HepG2 (cell line): ENCODE measurements around the gene GPHN. TPM values are rescaled to one million over a fixed set of nuclear protein-coding genes. Genes with fewer than 3 reads are reported as not detected.
"Not testable (repeated sequence)": the region's sequence is repeated elsewhere in the genome, so short reads cannot be mapped to it uniquely, and the experiment has no call there.

ENCODE experiments used
- ATAC-seq: fragments of 200-7000 bp; cut with Tn5 transposase; 3 replicates; pipeline ENCODE4 v1.9.1; 2020; ENCODE audit warnings: mild to moderate bottlenecking, moderate library complexity
- BruUV-seq: library from RNA; stranded (reverse); fragments of 400-500 nt; replicated peaks from 2 replicates; lab custom pipeline; 2021; lab: Mats Ljungman, UMichigan
- CTCF ChIA-PET: fragments of 300-600 bp; formaldehyde crosslinking; extraction: SDS; loops from one replicate; lab custom pipeline; 2021; ENCODE audit warnings: low total read pairs, inconsistent platforms, low intra/inter-chr PET ratio; lab: Yijun Ruan, JAX
- POLR2A ChIA-PET: fragments of 350-600 bp; sonication (Branson Sonifier 250); formaldehyde crosslinking; loops from one replicate; lab custom pipeline; 2020; ENCODE audit warnings: antibody characterized with exemption, inconsistent platforms; lab: Yijun Ruan, JAX
- DNase-seq: peaks from one replicate; pipeline ENCODE4 v3.0.0-alpha.2; 2015; ENCODE audit warnings: low spot score
- FAIRE-seq: peaks from 3 replicates; lab custom pipeline; 2011; peaks lifted over from hg19 to GRCh38; lab: Jason Lieb, UNC
- H2AFZ ChIP-seq: one replicate; pipeline ENCODE4 v1.6.1; 2011; ENCODE audit warnings: low read length, inconsistent platforms
- H3K27ac ChIP-seq: fragments of 300-600 bp; 3 replicates; pipeline ENCODE4 v1.8.0; 2011; ENCODE audit warnings: mixed run types, mild to moderate bottlenecking, mixed read lengths, low read length, inconsistent platforms; ENCODE audit not compliant: insufficient read depth; ENCODE audit errors: extremely low read length
- H3K27me3 ChIP-seq, 2 experiments: fragments of 200-600 bp in 1 of 2; 2 replicates in 1 of 2; 3 replicates in 1 of 2; pipeline versions ENCODE4 v1.6.0 to v1.8.0; 2011; ENCODE audit warnings: low read length in 2 of 2, mild to moderate bottlenecking in 2 of 2, moderate library complexity in 2 of 2, inconsistent platforms in 1 of 2; ENCODE audit not compliant: insufficient read depth in 2 of 2, control insufficient read depth in 1 of 2
- H3K36me3 ChIP-seq, 2 experiments: fragments of 200-600 bp in 1 of 2; replicated peaks in 1 of 2; 2 replicates in 1 of 2; 3 replicates in 1 of 2; pipeline versions ENCODE4 v1.5.1 to v1.8.0; 2011; ENCODE audit warnings: low read length in 2 of 2, inconsistent platforms in 1 of 2; ENCODE audit not compliant: insufficient read depth in 2 of 2, control insufficient read depth in 1 of 2
- H3K4me1 ChIP-seq: 2 replicates; pipeline ENCODE4 v1.5.1; 2012; ENCODE audit warnings: low read length, inconsistent platforms; ENCODE audit not compliant: insufficient read depth
- H3K4me2 ChIP-seq: 2 replicates; pipeline ENCODE4 v1.6.0; 2011; ENCODE audit warnings: low read depth, low read length, inconsistent platforms
- H3K4me3 ChIP-seq, 3 experiments: fragments of 200-600 bp in 1 of 3; sonication (generic), shearing (Covaris generic) in 1 of 3; replicated peaks in 1 of 3; 2 replicates each; pipeline ENCODE4 v1.5.1; 2011 to 2016; ENCODE audit warnings: low read length in 3 of 3, inconsistent platforms in 2 of 3, low read depth in 2 of 3, mild to moderate bottlenecking in 2 of 3, control low read depth in 1 of 3, mixed read lengths in 1 of 3; ENCODE audit not compliant: insufficient read depth in 1 of 3
- H3K79me2 ChIP-seq: one replicate; pipeline ENCODE4 v1.6.1; 2011; ENCODE audit warnings: low read length, inconsistent platforms; ENCODE audit not compliant: insufficient read depth
- H3K9ac ChIP-seq: 2 replicates; pipeline ENCODE4 v1.6.0; 2011; ENCODE audit warnings: mild to moderate bottlenecking, low read depth, low read length, inconsistent platforms; ENCODE audit not compliant: insufficient read depth
- H3K9me3 ChIP-seq: 2 replicates; pipeline ENCODE4 v1.5.1; 2012; ENCODE audit warnings: mild to moderate bottlenecking, low read length
- H4K20me1 ChIP-seq: 2 replicates; pipeline ENCODE4 v1.6.0; 2011; ENCODE audit warnings: inconsistent platforms, mild to moderate bottlenecking, low read length, moderate library complexity; ENCODE audit not compliant: insufficient read depth
- ERF ChIP-seq: IDR thresholded peaks from 2 replicates; pipeline ENCODE4 v1.6.1; 2018; ENCODE audit warnings: missing biosample characterization, missing genetic modification reagents
- EZH2 ChIP-seq: conservative IDR thresholded peaks from 2 replicates; pipeline ENCODE4 v1.6.1; 2012; ENCODE audit warnings: mild to moderate bottlenecking, low read depth, low read length, moderate library complexity
- JUN ChIP-seq: sonication (generic); formaldehyde crosslinking; IDR thresholded peaks from 2 replicates; pipeline ENCODE4 v1.4.0; 2020; ENCODE audit warnings: mild to moderate bottlenecking, missing genetic modification reagents
- RAD51 ChIP-seq: fragments of 450-650 bp; IDR thresholded peaks from 2 replicates; pipeline ENCODE4 v1.6.1; 2016; ENCODE audit warnings: borderline replicate concordance
- ZNF577 ChIP-seq: sonication (generic); formaldehyde crosslinking; IDR thresholded peaks from 2 replicates; pipeline ENCODE4 v1.4.0; 2020; ENCODE audit warnings: mild to moderate bottlenecking, low read depth, missing genetic modification reagents, borderline replicate concordance
- WGBS: methylation state at CpG from one replicate; pipeline ENCODE4 v1.1.6; 2017; ENCODE audit warnings: low lambda C conversion rate; 5-methylcytosine and 5-hydroxymethylcytosine counted together
- in situ Hi-C: cut with HindIII; loops from 2 replicates; pipeline ENCODE4 v1.10.0; 2017; ENCODE audit warnings: low pct_unique_long_range_greater_than_20kb; ENCODE audit not compliant: extremely low pct_ligation_motif_present
- intact Hi-C: fragments of 100-400 bp; cut with micrococcal nuclease; formaldehyde crosslinking; loops from one replicate; pipeline ENCODE4 v1.10.0; 2022; ENCODE audit not compliant: unreplicated experiment
- polyA plus RNA-seq, 8 experiments: library from polyadenylated mRNA; depleted of rRNA in 3 of 8; stranded (reverse) in 7 of 8; unstranded in 1 of 8; fragments of >200 nt; fragmentation: Illumina TruSeq in 4 of 8; extraction: Trizol in 4 of 8; gene quantifications; 2 replicates each; pipeline versions ENCODE4 v1.2.1 to v1.2.3, GENCODE V29; 2011 to 2016; ENCODE audit warnings: low read depth in 4 of 8, missing spikeins in 1 of 8, mixed read lengths in 1 of 8; ENCODE audit not compliant: insufficient read depth in 1 of 8
- total RNA-seq, 5 experiments: library from RNA; depleted of rRNA; stranded (reverse); fragments of >200 nt; fragmentation: Illumina TruSeq; extraction: Trizol; gene quantifications; 2 replicates each; pipeline ENCODE4 v1.2.3, GENCODE V29; 2016; ENCODE audit warnings: low read depth in 1 of 5
- TF ChIP-seq, protein P1 (sequence below): sonication (generic); formaldehyde crosslinking; IDR thresholded peaks from 2 replicates; pipeline ENCODE4 v1.8.0; 2022; ENCODE audit warnings: missing genetic modification reagents, mild to moderate bottlenecking, inconsistent platforms, borderline replicate concordance
- TF ChIP-seq, protein P2 (sequence below): sonication (generic); formaldehyde crosslinking; IDR thresholded peaks from 2 replicates; pipeline ENCODE4 v1.4.0; 2020; ENCODE audit warnings: missing genetic modification reagents, mild to moderate bottlenecking, borderline replicate concordance

The GPHN gene
- total and polyA plus RNA-seq, 2 of the 13 experiments (the other 11 are each of a cell fraction or from before 2014, with no cell fraction given): 12.7 to 19.2 TPM

DNA sequence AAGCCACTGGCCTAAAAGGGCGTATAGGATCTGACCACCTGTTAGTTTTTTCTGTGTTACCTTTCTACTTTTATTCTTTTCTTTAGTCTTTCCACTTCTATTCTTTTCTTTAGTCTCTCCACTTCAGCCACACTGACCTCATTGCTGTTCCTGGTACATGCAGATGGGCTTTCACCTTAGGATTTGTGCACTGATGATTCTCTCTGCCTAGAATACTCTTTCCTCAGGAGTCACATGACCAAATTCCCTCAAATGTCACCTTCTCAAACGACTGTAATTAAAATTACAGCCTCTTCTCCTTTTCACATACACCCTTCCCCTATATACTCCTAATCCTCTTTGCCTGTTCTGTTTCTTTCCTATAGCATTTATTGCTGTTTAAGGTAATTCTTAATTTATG is 36.0 kb downstream of the GPHN start:
- no peak for FAIRE-seq
- CTCF ChIA-PET: no interaction called here
- WGBS: 82% methylated on average over 2 of the region's 2 CpGs

DNA sequence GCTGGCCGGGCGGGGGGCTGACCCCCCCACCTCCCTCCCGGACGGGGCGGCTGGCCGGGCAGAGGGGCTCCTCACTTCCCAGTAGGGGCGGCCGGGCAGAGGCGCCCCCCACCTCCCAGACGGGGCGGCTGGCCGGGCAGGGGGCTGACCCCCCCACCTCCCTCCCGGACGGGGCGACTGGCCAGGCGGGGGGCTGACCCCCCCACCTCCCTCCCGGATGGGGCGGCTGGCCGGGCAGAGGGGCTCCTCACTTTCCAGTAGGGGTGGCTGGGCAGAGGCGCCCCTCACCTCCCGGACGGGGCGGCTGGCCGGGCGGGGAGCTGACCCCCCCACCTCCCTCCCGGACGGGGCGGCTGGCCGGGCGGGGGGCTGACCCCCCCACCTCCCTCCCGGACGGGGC is 37.2 kb downstream of the GPHN start:
- H3K4me2 ChIP-seq, H3K9me3 ChIP-seq, intact Hi-C loops, H3K36me3 ChIP-seq, H3K27me3 ChIP-seq, CTCF ChIA-PET, H4K20me1 ChIP-seq, H3K4me3 ChIP-seq, POLR2A ChIA-PET, DNase-seq, in situ Hi-C loops, H2AFZ ChIP-seq, H3K4me1 ChIP-seq, H3K9ac ChIP-seq, BruUV-seq, ATAC-seq, FAIRE-seq, H3K27ac ChIP-seq: not testable (repeated sequence)
- H3K79me2 ChIP-seq: peaks cover 19% of the 10 kb centered on the region
- WGBS: 97% methylated on average over 6 of the region's 32 CpGs

More for the DNA sequence above, 36.0 kb downstream of the GPHN start:
- Histone ChIP-seq H3K27me3 (no peaks in the 10 kb centered on the region), H3K36me3 (no peaks in the 10 kb centered on the region), H3K27ac (no peak overlapping the region), H2AFZ (no peak overlapping the region), H3K4me3 (no peak overlapping the region), H4K20me1 (no peaks in the 10 kb centered on the region; the same call in 1 of the 2 replicates), H3K9ac (no peak overlapping the region), H3K4me2 (no peak overlapping the region), H3K4me1 (no peaks in the 10 kb centered on the region), H3K79me2 (peaks cover 28% of the 10 kb centered on the region), H3K9me3 (no peaks in the 10 kb centered on the region)
- no TSS peak for BruUV-seq
- in situ Hi-C loops: no loop called here
- TF ChIP-seq, protein P1, sequence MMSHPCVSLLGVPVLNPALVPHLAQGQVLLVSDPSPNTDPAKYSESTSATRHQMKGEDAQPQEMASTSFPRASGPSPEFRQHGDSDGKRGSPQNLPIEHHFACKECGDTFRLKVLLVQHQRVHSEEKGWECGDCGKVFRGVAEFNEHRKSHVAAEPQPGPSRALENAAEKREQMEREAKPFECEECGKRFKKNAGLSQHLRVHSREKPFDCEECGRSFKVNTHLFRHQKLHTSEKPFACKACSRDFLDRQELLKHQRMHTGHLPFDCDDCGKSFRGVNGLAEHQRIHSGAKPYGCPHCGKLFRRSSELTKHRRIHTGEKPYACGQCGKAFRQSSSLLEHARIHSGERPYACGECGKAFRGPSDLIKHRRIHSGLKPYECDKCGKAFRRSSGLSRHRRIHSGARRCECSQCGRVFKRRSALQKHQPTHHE (CRISPR knock-in tag): no peak
- no peak for TF ChIP-seq JUN (CRISPR knock-in tag)
- TF ChIP-seq ERF (CRISPR knock-in tag): no peak
- TF ChIP-seq ZNF577 (CRISPR knock-in tag): no peak
- peak; percentile 17; the same call in 1 of the 2 replicates for TF ChIP-seq RAD51
- TF ChIP-seq, protein P2, sequence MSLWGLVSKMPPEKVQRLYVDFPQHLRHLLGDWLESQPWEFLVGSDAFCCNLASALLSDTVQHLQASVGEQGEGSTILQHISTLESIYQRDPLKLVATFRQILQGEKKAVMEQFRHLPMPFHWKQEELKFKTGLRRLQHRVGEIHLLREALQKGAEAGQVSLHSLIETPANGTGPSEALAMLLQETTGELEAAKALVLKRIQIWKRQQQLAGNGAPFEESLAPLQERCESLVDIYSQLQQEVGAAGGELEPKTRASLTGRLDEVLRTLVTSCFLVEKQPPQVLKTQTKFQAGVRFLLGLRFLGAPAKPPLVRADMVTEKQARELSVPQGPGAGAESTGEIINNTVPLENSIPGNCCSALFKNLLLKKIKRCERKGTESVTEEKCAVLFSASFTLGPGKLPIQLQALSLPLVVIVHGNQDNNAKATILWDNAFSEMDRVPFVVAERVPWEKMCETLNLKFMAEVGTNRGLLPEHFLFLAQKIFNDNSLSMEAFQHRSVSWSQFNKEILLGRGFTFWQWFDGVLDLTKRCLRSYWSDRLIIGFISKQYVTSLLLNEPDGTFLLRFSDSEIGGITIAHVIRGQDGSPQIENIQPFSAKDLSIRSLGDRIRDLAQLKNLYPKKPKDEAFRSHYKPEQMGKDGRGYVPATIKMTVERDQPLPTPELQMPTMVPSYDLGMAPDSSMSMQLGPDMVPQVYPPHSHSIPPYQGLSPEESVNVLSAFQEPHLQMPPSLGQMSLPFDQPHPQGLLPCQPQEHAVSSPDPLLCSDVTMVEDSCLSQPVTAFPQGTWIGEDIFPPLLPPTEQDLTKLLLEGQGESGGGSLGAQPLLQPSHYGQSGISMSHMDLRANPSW: no peak
- no peak for TF ChIP-seq EZH2
- no peak for ATAC-seq
- POLR2A ChIA-PET: no interaction called here
- intact Hi-C loops: no loop called here
- DNase-seq: no peak

DNA sequence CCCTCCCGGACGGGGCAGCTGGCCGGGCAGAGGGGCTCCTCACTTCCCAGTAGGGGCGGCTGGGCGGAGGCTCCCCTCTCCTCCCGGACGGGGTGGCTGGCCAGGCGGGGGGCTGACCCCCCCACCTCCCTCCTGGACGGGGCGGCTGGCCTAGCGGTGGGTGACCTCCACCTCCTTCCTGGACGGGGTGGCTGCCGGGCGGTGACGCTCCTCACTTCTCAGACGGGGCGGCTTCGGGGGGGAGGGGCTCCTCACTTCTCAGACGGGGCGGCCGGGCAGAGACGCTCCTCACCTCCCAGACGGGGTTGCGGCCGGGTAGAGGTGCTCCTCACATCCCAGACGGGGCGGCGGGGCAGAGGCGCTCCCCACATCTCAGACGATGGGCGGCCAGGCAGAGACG is 37.8 kb downstream of the GPHN start:
- H3K9me3 ChIP-seq, H3K4me2 ChIP-seq, FAIRE-seq, H3K4me3 ChIP-seq, H3K36me3 ChIP-seq, H3K9ac ChIP-seq, H3K27me3 ChIP-seq, H3K27ac ChIP-seq, H4K20me1 ChIP-seq, CTCF ChIA-PET, POLR2A ChIA-PET, intact Hi-C loops, DNase-seq, H2AFZ ChIP-seq, BruUV-seq, ATAC-seq, H3K4me1 ChIP-seq, in situ Hi-C loops: not testable (repeated sequence)
- WGBS: no CpG with 5 or more reads among the region's 32 CpGs
- H3K79me2 ChIP-seq: peaks cover 16% of the 10 kb centered on the region
